UCSD-AML1 (cell line): Measurements from ENCODE around the gene TMEM231.
"Not testable (repeated sequence)": the region's sequence is repeated elsewhere in the genome, so short reads cannot be mapped to it uniquely, and the experiment has no call there.

ENCODE experiments used
- DNase-seq: peaks from one replicate; lab custom pipeline; 2025; ENCODE audit not compliant: unreplicated experiment; lab: John Stamatoyannopoulos, UW

The TMEM231 gene

DNA sequence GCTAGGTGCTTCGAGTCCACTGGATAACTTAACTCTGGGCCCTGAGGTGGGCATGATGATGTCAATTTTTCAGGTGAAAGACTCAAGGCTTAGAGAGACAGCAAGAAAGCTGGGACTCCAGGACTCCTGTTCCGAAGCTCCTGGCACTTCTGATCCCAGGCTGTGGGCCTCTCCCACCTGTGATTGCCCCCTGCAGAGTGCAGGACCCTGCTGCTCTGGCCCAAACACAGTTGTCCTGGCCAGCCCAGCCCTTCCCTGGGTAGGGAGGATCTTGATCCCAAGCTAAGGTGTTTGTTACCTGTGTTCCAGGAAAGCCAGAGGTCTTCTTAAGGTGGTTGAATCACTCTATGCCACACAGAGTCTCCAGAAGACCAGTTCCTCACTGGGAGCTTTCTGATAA is 23.3 kb downstream of the TMEM231 start:
- DNase-seq = no peak

- DNase-seq = no peak
These were observed 23.8 kb downstream of the TMEM231 start for GRCh38 chr16:75532142-75532765.

GRCh38 chr16:75529959-75530358 is 26.1 kb downstream of the TMEM231 start:
- DNase-seq = no peak

DNA sequence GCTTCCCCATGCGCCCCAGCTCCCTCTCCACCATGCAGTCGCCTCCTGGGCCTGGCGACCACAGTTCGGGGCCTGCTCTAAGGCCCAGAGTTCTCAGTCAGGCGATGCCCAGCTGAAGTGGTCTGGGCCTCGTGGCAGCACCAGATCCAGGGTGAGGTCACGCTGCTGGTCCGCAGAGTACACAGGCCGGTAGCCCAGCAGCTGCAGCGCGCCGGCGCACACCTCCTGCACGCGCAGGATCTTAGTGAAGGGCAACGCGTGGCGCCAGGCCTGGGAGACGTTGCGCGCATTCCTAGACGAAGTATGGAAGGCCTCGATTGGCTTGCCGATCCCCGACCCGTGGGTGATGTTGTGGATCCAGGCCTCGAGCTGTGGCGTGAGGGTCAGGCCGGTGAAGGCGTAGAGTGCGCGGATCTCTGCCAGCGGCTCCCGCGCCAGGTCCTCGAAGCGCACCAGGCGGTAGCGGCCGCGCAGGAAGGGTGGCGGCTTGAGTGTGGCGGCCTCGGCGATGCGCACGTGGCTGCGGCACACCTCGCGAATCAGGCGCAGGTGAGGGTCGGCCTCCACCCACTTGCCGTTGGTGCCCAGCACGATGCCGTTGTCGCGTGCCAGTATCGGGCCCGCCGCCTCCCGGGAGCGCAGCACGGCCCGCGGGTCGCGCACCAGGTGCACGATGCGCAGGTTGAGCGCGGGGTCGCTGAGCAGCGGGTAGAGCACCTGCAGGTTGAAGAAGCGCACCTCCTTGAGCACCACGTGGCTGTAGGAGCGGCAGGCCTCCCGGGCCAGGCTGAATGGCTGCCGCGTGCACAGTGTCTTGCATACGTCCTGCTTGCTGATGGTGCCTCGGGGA is 26.8 kb downstream of the TMEM231 start:
- DNase-seq = no peak

DNA sequence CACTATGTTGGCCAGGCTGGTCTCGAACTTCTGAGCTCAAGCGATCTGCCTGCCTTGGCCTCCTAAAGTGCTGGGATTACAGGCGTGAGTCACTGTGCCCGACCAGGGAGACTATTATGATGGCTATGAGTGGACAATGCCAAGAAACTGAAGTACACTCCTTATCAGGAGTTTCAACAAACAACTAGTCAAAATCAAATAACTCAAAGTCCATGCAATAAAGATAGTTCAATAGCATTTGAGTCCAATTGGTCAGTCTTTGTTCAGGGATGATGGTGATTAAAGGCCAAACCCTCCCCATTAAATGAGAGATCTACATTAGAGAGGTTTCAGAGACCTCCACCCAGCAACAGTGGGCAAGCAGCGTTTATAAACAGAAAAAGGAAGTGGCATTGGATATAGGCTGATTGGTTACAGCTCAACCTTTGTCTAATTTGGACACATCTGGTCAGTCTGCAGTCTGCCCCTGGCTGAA is 28.2 kb downstream of the TMEM231 start:
- no peak for DNase-seq

GRCh38 chr16:75526032-75526790 is 29.8 kb downstream of the TMEM231 start:
- no peak for DNase-seq

DNA sequence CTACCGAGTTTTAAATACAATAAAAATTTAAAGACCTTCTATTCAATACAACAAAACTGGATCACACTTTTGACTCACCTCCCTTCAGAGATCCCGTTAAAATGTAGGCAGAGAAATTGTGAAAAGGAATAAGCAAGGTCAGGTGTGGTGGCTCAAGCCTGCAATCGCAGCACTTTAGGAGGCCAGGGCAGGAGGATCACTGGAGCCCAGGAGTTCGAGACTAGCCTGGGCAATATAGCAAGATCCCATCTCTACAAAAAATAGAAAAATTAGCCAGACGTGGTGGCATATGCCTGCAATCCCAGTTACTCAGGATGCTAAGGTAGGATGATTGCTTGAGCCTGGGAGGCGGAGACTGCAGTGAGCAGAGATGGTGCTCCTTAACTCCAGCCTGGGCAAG is 36.9 kb downstream of the TMEM231 start:
- no peak for DNase-seq

DNA sequence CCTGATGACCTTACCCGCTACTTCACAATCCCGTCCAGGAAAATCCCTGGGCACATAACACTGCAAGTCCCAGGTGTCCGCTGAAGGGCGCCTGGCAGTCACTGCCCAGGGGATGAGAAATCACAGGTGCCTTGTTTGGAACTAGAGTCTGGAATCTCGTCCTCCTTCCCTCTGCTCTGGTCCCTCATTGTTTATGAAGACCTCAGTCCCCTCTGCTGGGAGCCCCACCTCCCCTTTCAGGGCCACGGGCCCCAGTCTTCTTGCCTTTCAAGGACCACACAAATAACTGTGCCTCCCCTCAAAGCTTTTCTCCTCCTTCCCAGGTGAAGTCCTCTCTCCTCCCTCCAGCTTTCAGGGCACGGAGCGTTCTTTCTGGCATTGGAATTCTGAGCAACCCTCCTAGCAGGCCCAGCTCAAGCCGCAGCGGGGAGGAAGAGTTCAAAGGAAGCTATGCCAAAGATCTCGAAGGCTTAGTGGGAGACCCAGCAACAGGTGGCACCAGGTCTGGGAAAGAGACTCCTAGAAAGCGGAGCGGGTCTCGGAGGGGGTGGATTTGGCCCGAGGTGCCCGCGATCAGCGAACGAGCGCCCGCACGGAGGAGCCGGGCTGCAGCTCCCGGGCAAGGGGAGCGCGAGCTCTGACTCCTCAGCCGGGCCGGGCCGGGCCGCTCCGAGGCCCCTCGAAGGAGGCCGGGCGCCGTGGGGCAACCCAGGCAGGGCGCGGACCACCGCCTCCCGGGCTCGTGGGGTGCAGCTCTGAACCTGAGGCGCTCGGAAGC is 39.7 kb downstream of the TMEM231 start:
- not testable (repeated sequence) for DNase-seq

- DNase-seq = no peak
These were observed 41.8 kb downstream of the TMEM231 start for GRCh38 chr16:75514296-75514695.

GRCh38 chr16:75506574-75506973 is 49.5 kb downstream of the TMEM231 start:
- DNase-seq = no peak

DNA sequence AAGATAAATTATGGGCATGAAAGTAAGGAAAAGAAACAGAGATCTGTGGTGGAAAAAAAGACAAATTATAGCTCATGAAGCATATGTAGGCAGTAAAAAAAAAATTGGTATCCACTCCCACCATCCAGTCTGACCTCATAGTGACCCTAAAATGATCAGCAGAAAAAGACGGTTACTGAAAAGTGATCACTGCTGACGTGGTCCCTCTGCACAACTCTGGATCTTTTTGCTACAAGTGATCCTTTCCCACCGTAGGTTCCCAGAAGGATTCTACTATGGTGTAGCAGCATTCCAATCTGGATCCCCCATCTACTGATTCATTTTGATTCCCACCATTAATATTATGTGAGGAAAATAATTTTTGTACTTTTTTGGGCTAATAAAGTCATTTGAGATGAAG is 49.9 kb downstream of the TMEM231 start:
- no peak for DNase-seq

DNA sequence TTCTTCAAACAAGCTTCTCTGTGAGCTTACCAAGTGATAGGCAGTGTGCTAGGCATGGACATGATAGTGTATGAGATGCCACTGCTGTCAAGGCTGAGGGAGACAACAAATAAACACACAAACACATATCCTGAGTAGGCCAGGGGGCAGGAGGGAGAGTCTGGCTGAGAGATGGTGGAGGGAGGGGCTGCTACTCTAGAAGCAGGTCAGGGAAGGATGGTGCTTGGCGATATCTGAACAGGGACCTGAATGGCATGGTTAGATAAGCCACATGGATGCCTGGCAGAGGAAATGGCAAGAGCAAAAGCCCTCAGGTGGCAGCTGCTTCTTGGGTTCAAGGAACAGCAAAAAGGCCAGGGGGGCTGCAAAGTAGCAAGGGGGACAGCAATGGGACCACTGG is 52.3 kb downstream of the TMEM231 start:
- DNase-seq = no peak

- no peak for DNase-seq
These were observed 53.0 kb downstream of the TMEM231 start for GRCh38 chr16:75502916-75503605.

- DNase-seq = not testable (repeated sequence)
These were observed 54.2 kb downstream of the TMEM231 start for GRCh38 chr16:75501820-75502219.

GRCh38 chr16:75501359-75501758 is 54.7 kb downstream of the TMEM231 start:
- no peak for DNase-seq

- DNase-seq = not testable (repeated sequence)
These were observed 57.3 kb downstream of the TMEM231 start for GRCh38 chr16:75498605-75499322.

DNA sequence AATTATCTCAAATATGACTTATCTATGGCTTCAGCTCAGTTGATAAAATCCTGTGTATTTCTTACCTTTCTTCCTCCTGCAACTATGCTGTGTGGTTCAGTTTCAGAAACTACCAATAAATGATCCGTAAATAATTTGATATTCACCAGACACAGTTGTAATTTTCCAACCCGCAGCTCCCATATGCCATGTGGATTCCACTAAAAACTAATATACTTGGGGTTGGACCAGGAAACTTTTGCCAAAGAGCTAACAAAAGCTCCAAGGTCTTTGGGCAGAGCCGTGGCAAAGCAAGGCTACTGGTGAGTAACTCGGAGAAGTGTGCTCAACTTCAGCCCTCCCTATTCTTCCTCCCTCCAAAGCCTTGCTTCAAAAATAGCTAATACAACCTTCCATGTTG is 58.5 kb downstream of the TMEM231 start:
- DNase-seq = no peak

DNA sequence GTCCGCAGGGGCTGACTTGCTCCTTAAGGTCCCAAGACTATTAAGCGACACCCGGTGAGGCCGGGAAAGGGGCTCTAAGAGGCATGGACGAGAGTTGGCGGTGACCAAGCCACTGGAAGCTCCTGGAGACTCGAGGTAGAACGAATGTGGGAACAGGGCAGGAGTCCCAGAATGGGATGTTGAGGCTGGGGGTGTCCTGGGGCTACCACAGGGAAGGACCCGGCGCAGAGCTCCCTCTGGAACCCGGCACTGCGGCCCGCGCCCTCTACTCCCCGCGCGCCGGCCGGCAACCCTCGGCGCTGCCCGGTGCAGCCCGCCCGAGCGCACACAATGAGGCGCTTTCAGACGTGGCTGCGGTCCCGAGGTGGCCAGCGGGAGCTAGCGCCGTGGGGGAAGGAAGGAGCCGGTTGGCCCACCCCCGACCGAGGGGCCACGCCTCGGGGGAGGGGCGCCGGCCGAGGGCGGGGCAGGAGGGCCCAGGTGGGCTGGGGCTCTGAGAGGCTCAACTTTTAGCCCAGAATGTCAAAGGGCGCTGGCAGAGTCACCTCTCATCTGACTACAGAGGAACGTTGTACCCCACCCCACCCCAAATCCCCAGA is 60.9 kb downstream of the TMEM231 start, which contains the start of gene CHST6:
Gene CHST6 (minus strand): TSS at position 366 of the 599 bp plus-strand sequence. CDS start 15,613 bp downstream, outside the sequence.
- peak; percentile 35 for DNase-seq

DNA sequence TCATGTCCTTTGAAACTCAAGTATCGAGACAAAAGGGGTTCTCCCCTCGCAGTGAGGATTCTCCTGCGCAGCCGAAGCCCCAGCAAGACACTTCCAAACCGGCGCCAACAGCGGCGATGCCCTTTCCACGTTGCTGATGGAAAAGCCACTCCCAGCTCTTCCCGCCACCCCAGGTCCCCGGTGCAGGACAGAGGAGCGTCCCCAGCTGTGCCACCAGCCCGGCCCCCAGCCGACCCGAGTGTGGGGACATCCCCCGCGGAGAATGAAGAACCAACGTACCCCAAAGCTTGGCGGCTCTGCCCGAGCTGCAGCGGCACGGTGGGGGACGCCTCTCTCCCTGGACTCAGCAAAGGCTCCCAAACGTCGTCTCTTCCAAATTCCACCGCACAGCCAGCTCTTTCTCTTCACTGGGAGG is 61.4 kb downstream of the TMEM231 start:
- no peak for DNase-seq
